Muscle layer of colon (tissue), 2 donors: ENCODE results near the gene NPHS1.
"Not testable (repeated sequence)": the region's sequence is repeated elsewhere in the genome, so short reads cannot be mapped to it uniquely, and the experiment has no call there.

Source experiments
- H3K27ac ChIP-seq: one replicate; pipeline ENCODE4 v1.7.0; 2013; ENCODE audit warnings: low read depth, mild to moderate bottlenecking, low read length, moderate library complexity
- H3K27me3 ChIP-seq, 2 donors: one replicate each; pipeline ENCODE4 v1.7.0; 2013; ENCODE audit warnings: low read length in 2 of 2, mild to moderate bottlenecking in 2 of 2; ENCODE audit not compliant: insufficient read depth in 2 of 2, control insufficient read depth in 1 of 2
- H3K36me3 ChIP-seq: one replicate; pipeline ENCODE4 v1.7.0; 2013; ENCODE audit warnings: mild to moderate bottlenecking, low read length; ENCODE audit not compliant: insufficient read depth
- H3K4me1 ChIP-seq: one replicate; pipeline ENCODE4 v1.7.0; 2013; ENCODE audit warnings: mild to moderate bottlenecking, low read length; ENCODE audit not compliant: insufficient read depth
- H3K4me3 ChIP-seq, 2 donors: one replicate each; pipeline ENCODE4 v1.7.0; 2013; ENCODE audit warnings: low read length in 2 of 2, low read depth in 1 of 2, mild to moderate bottlenecking in 1 of 2, moderate library complexity in 1 of 2
- H3K9ac ChIP-seq: one replicate; pipeline ENCODE4 v1.7.0; 2013; ENCODE audit warnings: low read length
- H3K9me3 ChIP-seq: one replicate; pipeline ENCODE4 v1.7.0; 2013; ENCODE audit warnings: mild to moderate bottlenecking, low read length
- donor health status: abdominal sarcoma.
- donor health status: Adenocarcinoma of cecum.

NPHS1 gene

GRCh38 chr19:35805526-35806102, 46.7 kb downstream of the NPHS1 start:
- Histone ChIP-seq H3K27me3 (no peaks in the 10 kb centered on the region), H3K9me3 (no peaks in the 10 kb centered on the region), H3K36me3 (no peaks in the 10 kb centered on the region), H3K27ac (no peak overlapping the region), H3K9ac (no peak overlapping the region), H3K4me3 (no peak overlapping the region), H3K4me1 (no peaks in the 10 kb centered on the region)

GRCh38 chr19:35801828-35802227, 50.5 kb downstream of the NPHS1 start:
- H3K27me3 ChIP-seq: peaks cover 0 to 12% of the 10 kb centered on the region in 2 donors
- no peak overlapping the region for H3K4me3 ChIP-seq
- H3K36me3 ChIP-seq: no peaks in the 10 kb centered on the region
- no peak overlapping the region for H3K9ac ChIP-seq
- no peaks in the 10 kb centered on the region for H3K9me3 ChIP-seq
- no peak overlapping the region for H3K27ac ChIP-seq
- H3K4me1 ChIP-seq: no peaks in the 10 kb centered on the region

- H3K4me1 ChIP-seq: no peaks in the 10 kb centered on the region
- peaks cover 0 to 21% of the 10 kb centered on the region in 2 donors for H3K27me3 ChIP-seq
- H3K36me3 ChIP-seq: no peaks in the 10 kb centered on the region
- H3K4me3 ChIP-seq: no peak overlapping the region
- H3K9me3 ChIP-seq: no peaks in the 10 kb centered on the region
- no peak overlapping the region for H3K27ac ChIP-seq
- H3K9ac ChIP-seq: no peak overlapping the region
Observed at GRCh38 chr19:35797663-35798062, 54.6 kb downstream of the NPHS1 start.

GRCh38 chr19:35796645-35797542, 55.4 kb downstream of the NPHS1 start:
- H3K36me3 ChIP-seq: no peaks in the 10 kb centered on the region
- no peak overlapping the region for H3K27ac ChIP-seq
- H3K9ac ChIP-seq: no peak overlapping the region
- H3K4me1 ChIP-seq: no peaks in the 10 kb centered on the region
- H3K27me3 ChIP-seq: peaks cover 0 to 22% of the 10 kb centered on the region in 2 donors
- H3K9me3 ChIP-seq: no peaks in the 10 kb centered on the region
- H3K4me3 ChIP-seq: no peak overlapping the region

GRCh38 chr19:35795564-35795963, 56.7 kb downstream of the NPHS1 start:
- H3K4me3 ChIP-seq, H3K9me3 ChIP-seq, H3K9ac ChIP-seq, H3K36me3 ChIP-seq, H3K4me1 ChIP-seq, H3K27ac ChIP-seq: not testable (repeated sequence)
- H3K27me3 ChIP-seq: peaks cover 0 to 22% of the 10 kb centered on the region in 2 donors

- Histone ChIP-seq H3K4me1 (no peaks in the 10 kb centered on the region), H3K36me3 (no peaks in the 10 kb centered on the region), H3K9me3 (no peaks in the 10 kb centered on the region), H3K4me3 (no peak overlapping the region), H3K27me3 (peaks cover 0 to 22% of the 10 kb centered on the region in 2 donors), H3K27ac (no peak overlapping the region), H3K9ac (no peak overlapping the region)
Observed at GRCh38 chr19:35793381-35794165, 58.7 kb downstream of the NPHS1 start.

GRCh38 chr19:35792888-35793287, 59.4 kb downstream of the NPHS1 start:
- Histone ChIP-seq H3K36me3 (no peaks in the 10 kb centered on the region), H3K4me3 (no peak overlapping the region), H3K9me3 (no peaks in the 10 kb centered on the region), H3K4me1 (no peaks in the 10 kb centered on the region), H3K27me3 (peaks cover 0 to 20% of the 10 kb centered on the region in 2 donors), H3K27ac (no peak overlapping the region), H3K9ac (no peak overlapping the region)

GRCh38 chr19:35792312-35792711, 60.0 kb downstream of the NPHS1 start:
- no peaks in the 10 kb centered on the region for H3K36me3 ChIP-seq
- no peaks in the 10 kb centered on the region for H3K9me3 ChIP-seq
- no peak overlapping the region for H3K9ac ChIP-seq
- H3K27me3 ChIP-seq: peaks cover 0 to 15% of the 10 kb centered on the region in 2 donors
- H3K4me3 ChIP-seq: no peak overlapping the region
- no peak overlapping the region for H3K27ac ChIP-seq
- no peaks in the 10 kb centered on the region for H3K4me1 ChIP-seq

GRCh38 chr19:35791814-35792279, 60.5 kb downstream of the NPHS1 start:
- Histone ChIP-seq H3K4me1 (no peaks in the 10 kb centered on the region), H3K4me3 (no peak overlapping the region), H3K27me3 (peaks cover 0 to 10% of the 10 kb centered on the region in 2 donors), H3K36me3 (no peaks in the 10 kb centered on the region), H3K9ac (no peak overlapping the region), H3K27ac (no peak overlapping the region), H3K9me3 (no peaks in the 10 kb centered on the region)

GRCh38 chr19:35790981-35791813, 61.1 kb downstream of the NPHS1 start:
- Histone ChIP-seq H3K9me3 (no peaks in the 10 kb centered on the region), H3K36me3 (no peaks in the 10 kb centered on the region), H3K9ac (no peak overlapping the region), H3K27me3 (peaks cover 0 to 3% of the 10 kb centered on the region in 2 donors), H3K4me1 (no peaks in the 10 kb centered on the region), H3K4me3 (no peak overlapping the region), H3K27ac (no peak overlapping the region)
